ENCODE data around the gene SUN5. TPM values are rescaled to one million over a fixed set of nuclear protein-coding genes. Genes with fewer than 3 reads are reported as not detected.

The SUN5 gene
- total RNA-seq, 2 donors from 2014 or later = not detected

- H3K4me3 ChIP-seq (ENCODE audit: low read length) = no peak overlapping the region
- H3K36me3 ChIP-seq (ENCODE audit: control insufficient read depth, insufficient read depth, low read length) = no peaks in the 10 kb centered on the region
- H3K9me3 Mint-ChIP-seq = no peaks in the 10 kb centered on the region
- DNase-seq = no peak
- no peak for TF ChIP-seq CTCF (conservative IDR thresholded peaks at IDR 0.05)
- H3K4me1 Mint-ChIP-seq = peaks cover 30% of the 10 kb centered on the region
- no peak overlapping the region for H3K9ac ChIP-seq (ENCODE audit: extremely low read depth, low read length, poor library complexity, severe bottlenecking)
- H3K9me3 ChIP-seq (ENCODE audit: control insufficient read depth, low read length) = no peaks in the 10 kb centered on the region
- H3K4me1 ChIP-seq (ENCODE audit: control insufficient read depth, insufficient read depth, low read length) = peaks cover 8% of the 10 kb centered on the region
- no peaks in the 10 kb centered on the region for H3K27me3 Mint-ChIP-seq (ENCODE audit: insufficient read depth)
- no peaks in the 10 kb centered on the region for H3K27me3 ChIP-seq (ENCODE audit: control insufficient read depth, insufficient read depth, low read length, poor library complexity, severe bottlenecking)
- 96 to 100% methylated on average over 1 to 4 of the region's 4 CpGs for WGBS, 2 experiments (ENCODE audit: insufficient coverage in 1 of 2, insufficient read length in 1 of 2)
- no peak overlapping the region for H3K4me3 Mint-ChIP-seq
- no peak overlapping the region for H3K27ac Mint-ChIP-seq
- no peak overlapping the region for H3K27ac ChIP-seq (ENCODE audit: low read depth, low read length)
- H3K36me3 Mint-ChIP-seq (ENCODE audit: low read depth) = no peaks in the 10 kb centered on the region
These were observed 37.9 kb downstream of the SUN5 start for GRCh38 chr20:32966382-32966781.

GRCh38 chr20:32965581-32966373 lies 38.5 kb downstream of the SUN5 start:
- H3K4me1 Mint-ChIP-seq = peaks cover 30% of the 10 kb centered on the region
- no peak overlapping the region for H3K4me3 Mint-ChIP-seq
- Histone ChIP-seq H3K4me1 (ENCODE audit: control insufficient read depth, insufficient read depth, low read length) (peaks cover 8% of the 10 kb centered on the region), H3K36me3 (ENCODE audit: control insufficient read depth, insufficient read depth, low read length) (no peaks in the 10 kb centered on the region), H3K9ac (ENCODE audit: extremely low read depth, low read length, poor library complexity, severe bottlenecking) (no peak overlapping the region), H3K9me3 (ENCODE audit: control insufficient read depth, low read length) (no peaks in the 10 kb centered on the region), H3K4me3 (ENCODE audit: low read length) (no peak overlapping the region), H3K27me3 (ENCODE audit: control insufficient read depth, insufficient read depth, low read length, poor library complexity, severe bottlenecking) (no peaks in the 10 kb centered on the region), H3K27ac (ENCODE audit: low read depth, low read length) (no peak overlapping the region)
- DNase-seq = peak; percentile 35
- no peak overlapping the region for H3K27ac Mint-ChIP-seq
- WGBS, 2 experiments (ENCODE audit: insufficient coverage in 1 of 2, insufficient read length in 1 of 2) = 92 to 93% methylated on average over 9 to 12 of the region's 12 CpGs
- TF ChIP-seq CTCF (conservative IDR thresholded peaks at IDR 0.05) = no peak
- H3K9me3 Mint-ChIP-seq = no peaks in the 10 kb centered on the region
- H3K27me3 Mint-ChIP-seq (ENCODE audit: insufficient read depth) = no peaks in the 10 kb centered on the region
- no peaks in the 10 kb centered on the region for H3K36me3 Mint-ChIP-seq (ENCODE audit: low read depth)

GRCh38 chr20:32965115-32965514 lies 39.1 kb downstream of the SUN5 start:
- Histone ChIP-seq H3K4me3 (ENCODE audit: low read length) (no peak overlapping the region), H3K36me3 (ENCODE audit: control insufficient read depth, insufficient read depth, low read length) (no peaks in the 10 kb centered on the region), H3K27ac (ENCODE audit: low read depth, low read length) (no peak overlapping the region), H3K4me1 (ENCODE audit: control insufficient read depth, insufficient read depth, low read length) (peaks cover 8% of the 10 kb centered on the region), H3K9me3 (ENCODE audit: control insufficient read depth, low read length) (no peaks in the 10 kb centered on the region), H3K27me3 (ENCODE audit: control insufficient read depth, insufficient read depth, low read length, poor library complexity, severe bottlenecking) (no peaks in the 10 kb centered on the region), H3K9ac (ENCODE audit: extremely low read depth, low read length, poor library complexity, severe bottlenecking) (no peak overlapping the region)
- peak; percentile 29 for DNase-seq
- no peaks in the 10 kb centered on the region for H3K9me3 Mint-ChIP-seq
- H3K4me3 Mint-ChIP-seq = no peak overlapping the region
- H3K27ac Mint-ChIP-seq = no peak overlapping the region
- peaks cover 28% of the 10 kb centered on the region for H3K4me1 Mint-ChIP-seq
- H3K27me3 Mint-ChIP-seq (ENCODE audit: insufficient read depth) = no peaks in the 10 kb centered on the region
- no peaks in the 10 kb centered on the region for H3K36me3 Mint-ChIP-seq (ENCODE audit: low read depth)
- WGBS, 2 experiments (ENCODE audit: insufficient coverage in 1 of 2, insufficient read length in 1 of 2) = 94% methylated on average over 6 to 8 of the region's 8 CpGs
- no peak for TF ChIP-seq CTCF (conservative IDR thresholded peaks at IDR 0.05)
